ENCODE measurements around the gene OR10AD1.

DNA sequence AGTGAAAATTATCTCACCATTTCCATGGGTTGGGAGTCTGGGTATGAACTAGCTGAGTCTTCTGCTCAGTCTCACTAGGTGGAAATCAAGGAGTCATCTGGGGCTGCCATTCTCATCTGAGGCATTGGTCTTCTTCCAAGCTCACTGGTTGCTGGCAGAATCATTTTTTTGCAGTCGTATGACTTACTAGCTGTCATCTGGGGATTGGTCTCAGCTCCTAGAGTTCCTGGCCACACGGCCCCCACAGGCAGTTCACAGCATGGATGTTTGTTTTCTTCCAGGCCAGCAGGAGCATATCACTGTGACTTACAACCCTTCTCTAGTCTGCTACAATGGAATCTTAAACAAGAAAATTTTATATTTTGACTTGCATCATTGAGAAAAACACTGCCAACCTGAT is 18.6 kb upstream of the OR10AD1 start:
- TF ChIP-seq, protein P1, sequence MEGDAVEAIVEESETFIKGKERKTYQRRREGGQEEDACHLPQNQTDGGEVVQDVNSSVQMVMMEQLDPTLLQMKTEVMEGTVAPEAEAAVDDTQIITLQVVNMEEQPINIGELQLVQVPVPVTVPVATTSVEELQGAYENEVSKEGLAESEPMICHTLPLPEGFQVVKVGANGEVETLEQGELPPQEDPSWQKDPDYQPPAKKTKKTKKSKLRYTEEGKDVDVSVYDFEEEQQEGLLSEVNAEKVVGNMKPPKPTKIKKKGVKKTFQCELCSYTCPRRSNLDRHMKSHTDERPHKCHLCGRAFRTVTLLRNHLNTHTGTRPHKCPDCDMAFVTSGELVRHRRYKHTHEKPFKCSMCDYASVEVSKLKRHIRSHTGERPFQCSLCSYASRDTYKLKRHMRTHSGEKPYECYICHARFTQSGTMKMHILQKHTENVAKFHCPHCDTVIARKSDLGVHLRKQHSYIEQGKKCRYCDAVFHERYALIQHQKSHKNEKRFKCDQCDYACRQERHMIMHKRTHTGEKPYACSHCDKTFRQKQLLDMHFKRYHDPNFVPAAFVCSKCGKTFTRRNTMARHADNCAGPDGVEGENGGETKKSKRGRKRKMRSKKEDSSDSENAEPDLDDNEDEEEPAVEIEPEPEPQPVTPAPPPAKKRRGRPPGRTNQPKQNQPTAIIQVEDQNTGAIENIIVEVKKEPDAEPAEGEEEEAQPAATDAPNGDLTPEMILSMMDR (IDR thresholded peaks at IDR 0.05): no peak
- TF ChIP-seq, protein P2, sequence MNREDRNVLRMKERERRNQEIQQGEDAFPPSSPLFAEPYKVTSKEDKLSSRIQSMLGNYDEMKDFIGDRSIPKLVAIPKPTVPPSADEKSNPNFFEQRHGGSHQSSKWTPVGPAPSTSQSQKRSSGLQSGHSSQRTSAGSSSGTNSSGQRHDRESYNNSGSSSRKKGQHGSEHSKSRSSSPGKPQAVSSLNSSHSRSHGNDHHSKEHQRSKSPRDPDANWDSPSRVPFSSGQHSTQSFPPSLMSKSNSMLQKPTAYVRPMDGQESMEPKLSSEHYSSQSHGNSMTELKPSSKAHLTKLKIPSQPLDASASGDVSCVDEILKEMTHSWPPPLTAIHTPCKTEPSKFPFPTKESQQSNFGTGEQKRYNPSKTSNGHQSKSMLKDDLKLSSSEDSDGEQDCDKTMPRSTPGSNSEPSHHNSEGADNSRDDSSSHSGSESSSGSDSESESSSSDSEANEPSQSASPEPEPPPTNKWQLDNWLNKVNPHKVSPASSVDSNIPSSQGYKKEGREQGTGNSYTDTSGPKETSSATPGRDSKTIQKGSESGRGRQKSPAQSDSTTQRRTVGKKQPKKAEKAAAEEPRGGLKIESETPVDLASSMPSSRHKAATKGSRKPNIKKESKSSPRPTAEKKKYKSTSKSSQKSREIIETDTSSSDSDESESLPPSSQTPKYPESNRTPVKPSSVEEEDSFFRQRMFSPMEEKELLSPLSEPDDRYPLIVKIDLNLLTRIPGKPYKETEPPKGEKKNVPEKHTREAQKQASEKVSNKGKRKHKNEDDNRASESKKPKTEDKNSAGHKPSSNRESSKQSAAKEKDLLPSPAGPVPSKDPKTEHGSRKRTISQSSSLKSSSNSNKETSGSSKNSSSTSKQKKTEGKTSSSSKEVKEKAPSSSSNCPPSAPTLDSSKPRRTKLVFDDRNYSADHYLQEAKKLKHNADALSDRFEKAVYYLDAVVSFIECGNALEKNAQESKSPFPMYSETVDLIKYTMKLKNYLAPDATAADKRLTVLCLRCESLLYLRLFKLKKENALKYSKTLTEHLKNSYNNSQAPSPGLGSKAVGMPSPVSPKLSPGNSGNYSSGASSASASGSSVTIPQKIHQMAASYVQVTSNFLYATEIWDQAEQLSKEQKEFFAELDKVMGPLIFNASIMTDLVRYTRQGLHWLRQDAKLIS (CRISPR knock-in tag; IDR thresholded peaks at IDR 0.05; ENCODE audit: borderline replicate concordance): no peak
- no peak for TF ChIP-seq ZNF317 (CRISPR knock-in tag; IDR thresholded peaks at IDR 0.05; ENCODE audit: borderline replicate concordance, low read depth)
- TF ChIP-seq, protein P3, sequence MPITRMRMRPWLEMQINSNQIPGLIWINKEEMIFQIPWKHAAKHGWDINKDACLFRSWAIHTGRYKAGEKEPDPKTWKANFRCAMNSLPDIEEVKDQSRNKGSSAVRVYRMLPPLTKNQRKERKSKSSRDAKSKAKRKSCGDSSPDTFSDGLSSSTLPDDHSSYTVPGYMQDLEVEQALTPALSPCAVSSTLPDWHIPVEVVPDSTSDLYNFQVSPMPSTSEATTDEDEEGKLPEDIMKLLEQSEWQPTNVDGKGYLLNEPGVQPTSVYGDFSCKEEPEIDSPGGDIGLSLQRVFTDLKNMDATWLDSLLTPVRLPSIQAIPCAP (CRISPR knock-in tag; IDR thresholded peaks at IDR 0.05): no peak
- no peak for TF ChIP-seq ETV6 (CRISPR knock-in tag; IDR thresholded peaks at IDR 0.05)
- TF ChIP-seq TEAD4 (CRISPR knock-in tag; IDR thresholded peaks at IDR 0.05): no peak
- TF ChIP-seq, protein P4, sequence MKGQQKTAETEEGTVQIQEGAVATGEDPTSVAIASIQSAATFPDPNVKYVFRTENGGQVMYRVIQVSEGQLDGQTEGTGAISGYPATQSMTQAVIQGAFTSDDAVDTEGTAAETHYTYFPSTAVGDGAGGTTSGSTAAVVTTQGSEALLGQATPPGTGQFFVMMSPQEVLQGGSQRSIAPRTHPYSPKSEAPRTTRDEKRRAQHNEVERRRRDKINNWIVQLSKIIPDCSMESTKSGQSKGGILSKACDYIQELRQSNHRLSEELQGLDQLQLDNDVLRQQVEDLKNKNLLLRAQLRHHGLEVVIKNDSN (CRISPR knock-in tag; IDR thresholded peaks at IDR 0.05): no peak
- TF ChIP-seq, protein P5, sequence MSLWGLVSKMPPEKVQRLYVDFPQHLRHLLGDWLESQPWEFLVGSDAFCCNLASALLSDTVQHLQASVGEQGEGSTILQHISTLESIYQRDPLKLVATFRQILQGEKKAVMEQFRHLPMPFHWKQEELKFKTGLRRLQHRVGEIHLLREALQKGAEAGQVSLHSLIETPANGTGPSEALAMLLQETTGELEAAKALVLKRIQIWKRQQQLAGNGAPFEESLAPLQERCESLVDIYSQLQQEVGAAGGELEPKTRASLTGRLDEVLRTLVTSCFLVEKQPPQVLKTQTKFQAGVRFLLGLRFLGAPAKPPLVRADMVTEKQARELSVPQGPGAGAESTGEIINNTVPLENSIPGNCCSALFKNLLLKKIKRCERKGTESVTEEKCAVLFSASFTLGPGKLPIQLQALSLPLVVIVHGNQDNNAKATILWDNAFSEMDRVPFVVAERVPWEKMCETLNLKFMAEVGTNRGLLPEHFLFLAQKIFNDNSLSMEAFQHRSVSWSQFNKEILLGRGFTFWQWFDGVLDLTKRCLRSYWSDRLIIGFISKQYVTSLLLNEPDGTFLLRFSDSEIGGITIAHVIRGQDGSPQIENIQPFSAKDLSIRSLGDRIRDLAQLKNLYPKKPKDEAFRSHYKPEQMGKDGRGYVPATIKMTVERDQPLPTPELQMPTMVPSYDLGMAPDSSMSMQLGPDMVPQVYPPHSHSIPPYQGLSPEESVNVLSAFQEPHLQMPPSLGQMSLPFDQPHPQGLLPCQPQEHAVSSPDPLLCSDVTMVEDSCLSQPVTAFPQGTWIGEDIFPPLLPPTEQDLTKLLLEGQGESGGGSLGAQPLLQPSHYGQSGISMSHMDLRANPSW (CRISPR knock-in tag; conservative IDR thresholded peaks at IDR 0.05; ENCODE audit: low read depth): no peak
- TF ChIP-seq, protein P6, sequence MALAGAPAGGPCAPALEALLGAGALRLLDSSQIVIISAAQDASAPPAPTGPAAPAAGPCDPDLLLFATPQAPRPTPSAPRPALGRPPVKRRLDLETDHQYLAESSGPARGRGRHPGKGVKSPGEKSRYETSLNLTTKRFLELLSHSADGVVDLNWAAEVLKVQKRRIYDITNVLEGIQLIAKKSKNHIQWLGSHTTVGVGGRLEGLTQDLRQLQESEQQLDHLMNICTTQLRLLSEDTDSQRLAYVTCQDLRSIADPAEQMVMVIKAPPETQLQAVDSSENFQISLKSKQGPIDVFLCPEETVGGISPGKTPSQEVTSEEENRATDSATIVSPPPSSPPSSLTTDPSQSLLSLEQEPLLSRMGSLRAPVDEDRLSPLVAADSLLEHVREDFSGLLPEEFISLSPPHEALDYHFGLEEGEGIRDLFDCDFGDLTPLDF (CRISPR knock-in tag; IDR thresholded peaks at IDR 0.05): no peak

Measured in WTC11 (cell line).